Measurements from ENCODE around the gene MMP10. TPM values are rescaled to one million over a fixed set of nuclear protein-coding genes. Genes with fewer than 3 reads are reported as not detected.

Gene MMP10
- total and polyA plus RNA-seq, 2 donors (not counting 1 experiment from before 2014, with no cell fraction given) = not detected

GRCh38 chr11:102807921-102808320 lies 27.5 kb upstream of the MMP10 start:
- ATAC-seq (ENCODE audit: low read depth) (no peak), DNase-seq (no peak)
- no peak overlapping the region for H3K27ac ChIP-seq (ENCODE audit: low read length in 2 of 2)
- peaks cover 0 to 4% (median 0%) of the 10 kb centered on the region in 4 experiments for H3K27me3 ChIP-seq (replicated peaks in 1 of 4; ENCODE audit: control extremely low read depth in 1 of 4, control insufficient read depth in 3 of 4, insufficient read depth in 4 of 4, low read length in 3 of 4)
- H3K36me3 ChIP-seq (replicated peaks in 1 of 2; ENCODE audit: control extremely low read depth in 1 of 2, control insufficient read depth in 1 of 2, extremely low read depth in 1 of 2, insufficient read depth in 2 of 2, low read length in 1 of 2) = no peaks in the 10 kb centered on the region
- no peak overlapping the region for H3K27ac Mint-ChIP-seq
- no peaks in the 10 kb centered on the region for H3K4me1 Mint-ChIP-seq
- H3K4me3 Mint-ChIP-seq = no peak overlapping the region
- no peaks in the 10 kb centered on the region for H3K9me3 Mint-ChIP-seq (ENCODE audit: insufficient read depth)
- H2AFZ ChIP-seq (ENCODE audit: insufficient read depth, low read depth, low read length, poor library complexity, severe bottlenecking) = no peak overlapping the region
- H4K20me1 ChIP-seq (ENCODE audit: control insufficient read depth, insufficient read depth, low read length, poor library complexity, severe bottlenecking) = no peaks in the 10 kb centered on the region
- H3K9ac ChIP-seq (ENCODE audit: low read length) = no peak overlapping the region
- WGBS (ENCODE audit: insufficient coverage) = 61% methylated on average over 19 of the region's 19 CpGs
- no peak for TF ChIP-seq CTCF (IDR thresholded peaks at IDR 0.05)
- no peak for TF ChIP-seq EZH2 (IDR thresholded peaks at IDR 0.05; ENCODE audit: borderline replicate concordance, insufficient read depth, low read depth, low read length, poor library complexity, severe bottlenecking)
- peaks cover 0 to 5% (median 0%) of the 10 kb centered on the region in 3 donors for H3K9me3 ChIP-seq (ENCODE audit: control extremely low read depth in 1 of 3, control insufficient read depth in 2 of 3, insufficient read depth in 1 of 3, low read length in 2 of 3)
- no peaks in the 10 kb centered on the region for H3K79me2 ChIP-seq (ENCODE audit: control insufficient read depth, insufficient read depth, low read length)
- ChIA-PET CTCF (no interaction called here), POLR2A (no interaction called here)
- intact Hi-C loops (cut with micrococcal nuclease) = no loop called here
- H3K27me3 Mint-ChIP-seq = peaks cover 30% of the 10 kb centered on the region
- H3K4me1 ChIP-seq (ENCODE audit: control insufficient read depth in 2 of 2, insufficient read depth in 2 of 2, low read length in 2 of 2) = no peaks in the 10 kb centered on the region
- H3K4me2 ChIP-seq (replicated peaks; ENCODE audit: low read depth, low read length, poor library complexity, severe bottlenecking) = no peak overlapping the region
- no peak overlapping the region for H3K4me3 ChIP-seq (ENCODE audit: control extremely low read depth in 1 of 5, extremely low read depth in 1 of 5, insufficient read depth in 1 of 5, low read depth in 2 of 5, low read length in 4 of 5)

- H3K4me3 ChIP-seq (ENCODE audit: control extremely low read depth in 1 of 5, extremely low read depth in 1 of 5, insufficient read depth in 1 of 5, low read depth in 2 of 5, low read length in 4 of 5) = no peak overlapping the region
- no peaks in the 10 kb centered on the region for H3K79me2 ChIP-seq (ENCODE audit: control insufficient read depth, insufficient read depth, low read length)
- H3K4me1 ChIP-seq (ENCODE audit: control insufficient read depth in 2 of 2, insufficient read depth in 2 of 2, low read length in 2 of 2) = no peaks in the 10 kb centered on the region
- DNase-seq = no peak
- peaks cover 30% of the 10 kb centered on the region for H3K27me3 Mint-ChIP-seq
- H3K4me1 Mint-ChIP-seq = no peaks in the 10 kb centered on the region
- ChIA-PET POLR2A (no interaction called here), CTCF (no interaction called here)
- peaks cover 0 to 4% (median under 1%) of the 10 kb centered on the region in 4 experiments for H3K27me3 ChIP-seq (replicated peaks in 1 of 4; ENCODE audit: control extremely low read depth in 1 of 4, control insufficient read depth in 3 of 4, insufficient read depth in 4 of 4, low read length in 3 of 4)
- no CpG with 5 or more reads among the region's 3 CpGs for WGBS (ENCODE audit: insufficient coverage)
- no peaks in the 10 kb centered on the region for H3K36me3 ChIP-seq (replicated peaks in 1 of 2; ENCODE audit: control extremely low read depth in 1 of 2, control insufficient read depth in 1 of 2, extremely low read depth in 1 of 2, insufficient read depth in 2 of 2, low read length in 1 of 2)
- TF ChIP-seq EZH2 (IDR thresholded peaks at IDR 0.05; ENCODE audit: borderline replicate concordance, insufficient read depth, low read depth, low read length, poor library complexity, severe bottlenecking) (no peak), CTCF (IDR thresholded peaks at IDR 0.05) (no peak)
- H3K9me3 ChIP-seq (ENCODE audit: control extremely low read depth in 1 of 3, control insufficient read depth in 2 of 3, insufficient read depth in 1 of 3, low read length in 2 of 3) = peaks cover 0 to 5% (median 0%) of the 10 kb centered on the region in 3 donors
- H3K9me3 Mint-ChIP-seq (ENCODE audit: insufficient read depth) = no peaks in the 10 kb centered on the region
- no peak overlapping the region for H3K4me2 ChIP-seq (replicated peaks; ENCODE audit: low read depth, low read length, poor library complexity, severe bottlenecking)
- no peak overlapping the region for H3K9ac ChIP-seq (ENCODE audit: low read length)
- no peak overlapping the region for H3K27ac ChIP-seq (ENCODE audit: low read length in 2 of 2)
- no peak overlapping the region for H3K4me3 Mint-ChIP-seq
- no peak overlapping the region for H2AFZ ChIP-seq (ENCODE audit: insufficient read depth, low read depth, low read length, poor library complexity, severe bottlenecking)
- no peaks in the 10 kb centered on the region for H4K20me1 ChIP-seq (ENCODE audit: control insufficient read depth, insufficient read depth, low read length, poor library complexity, severe bottlenecking)
- intact Hi-C loops (cut with micrococcal nuclease) = no loop called here
- no peak for ATAC-seq (ENCODE audit: low read depth)
- no peak overlapping the region for H3K27ac Mint-ChIP-seq
These were observed 25.9 kb upstream of the MMP10 start for GRCh38 chr11:102806296-102806695.

All from B cell (primary cell).